ENCODE results near the gene LINC01488. TPM values are rescaled to one million over a fixed set of nuclear protein-coding genes. Genes with fewer than 3 reads are reported as not detected.

The LINC01488 gene
- total RNA-seq, 1 experiment from 2014 or later: not detected

GRCh38 chr11:69472541-69473275 lies 8.8 kb upstream of the LINC01488 start:
- peaks cover 13% of the 10 kb centered on the region for H3K9me3 Mint-ChIP-seq (ENCODE audit: unreplicated experiment)
- no peaks in the 10 kb centered on the region for H3K27me3 Mint-ChIP-seq (ENCODE audit: insufficient read depth, unreplicated experiment)
- peaks cover 24% of the 10 kb centered on the region for H3K4me1 Mint-ChIP-seq (ENCODE audit: low read depth, unreplicated experiment)
- H3K36me3 Mint-ChIP-seq (ENCODE audit: insufficient read depth, unreplicated experiment): no peaks in the 10 kb centered on the region
- Histone ChIP-seq H3K27me3 (replicated peaks; ENCODE audit: control insufficient read depth, insufficient read depth, low read length) (no peaks in the 10 kb centered on the region), H3K9me3 (peaks cover 12% of the 10 kb centered on the region; the same call in 1 of the 2 replicates), H3K4me1 (peaks cover 35% of the 10 kb centered on the region), H3K36me3 (ENCODE audit: control insufficient read depth, insufficient read depth, low read length) (no peaks in the 10 kb centered on the region; the same call in none of the 2 replicates), H3K4me3 (ENCODE audit: low read depth, low read length) (no peak overlapping the region)
- no peak for DNase-seq
- no peak for TF ChIP-seq CTCF (IDR thresholded peaks at IDR 0.05; ENCODE audit: insufficient read depth in 1 of 2, low read depth in 1 of 2, low read length in 1 of 2, severe bottlenecking in 1 of 2, unreplicated experiment in 1 of 2)
- CTCF ChIA-PET: no interaction called here
- no peak overlapping the region for H3K27ac Mint-ChIP-seq (ENCODE audit: unreplicated experiment)
- POLR2A ChIA-PET: interaction anchor here (0.6 kb wide), 1 partner anchor 25 kb away, joined by 5 read pairs; no protein-coding TSS in a partner anchor
- BruUV-seq (replicated peaks): no TSS peak
- intact Hi-C loops (cut with micrococcal nuclease; ENCODE audit: unreplicated experiment): no loop called here
- H3K4me3 Mint-ChIP-seq (ENCODE audit: unreplicated experiment): no peak overlapping the region

- H3K4me3 Mint-ChIP-seq (ENCODE audit: unreplicated experiment): no peak overlapping the region
- Histone ChIP-seq H3K4me3 (ENCODE audit: low read depth, low read length) (no peak overlapping the region), H3K4me1 (peaks cover 31% of the 10 kb centered on the region), H3K27me3 (replicated peaks; ENCODE audit: control insufficient read depth, insufficient read depth, low read length) (no peaks in the 10 kb centered on the region), H3K9me3 (peaks cover 12% of the 10 kb centered on the region; the same call in 1 of the 2 replicates), H3K36me3 (ENCODE audit: control insufficient read depth, insufficient read depth, low read length) (no peaks in the 10 kb centered on the region; the same call in none of the 2 replicates)
- no peaks in the 10 kb centered on the region for H3K27me3 Mint-ChIP-seq (ENCODE audit: insufficient read depth, unreplicated experiment)
- H3K4me1 Mint-ChIP-seq (ENCODE audit: low read depth, unreplicated experiment): peaks cover 18% of the 10 kb centered on the region
- CTCF ChIA-PET: no interaction called here
- no TSS peak for BruUV-seq (replicated peaks)
- H3K27ac Mint-ChIP-seq (ENCODE audit: unreplicated experiment): no peak overlapping the region
- no peak for DNase-seq
- intact Hi-C loops (cut with micrococcal nuclease; ENCODE audit: unreplicated experiment): no loop called here
- no peaks in the 10 kb centered on the region for H3K36me3 Mint-ChIP-seq (ENCODE audit: insufficient read depth, unreplicated experiment)
- POLR2A ChIA-PET: interaction anchor here (0.6 kb wide), 1 partner anchor 24 kb away, joined by 5 read pairs; no protein-coding TSS in a partner anchor
- no peak for TF ChIP-seq CTCF (IDR thresholded peaks at IDR 0.05; ENCODE audit: insufficient read depth in 1 of 2, low read depth in 1 of 2, low read length in 1 of 2, severe bottlenecking in 1 of 2, unreplicated experiment in 1 of 2)
- peaks cover 13% of the 10 kb centered on the region for H3K9me3 Mint-ChIP-seq (ENCODE audit: unreplicated experiment)
Measured at GRCh38 chr11:69473276-69473845, 8.1 kb upstream of the LINC01488 start.

- Mint-ChIP-seq H3K36me3 (ENCODE audit: insufficient read depth, unreplicated experiment) (peaks cover 4% of the 10 kb centered on the region), H3K9me3 (ENCODE audit: unreplicated experiment) (peaks cover 13% of the 10 kb centered on the region), H3K4me3 (ENCODE audit: unreplicated experiment) (no peak overlapping the region), H3K27me3 (ENCODE audit: insufficient read depth, unreplicated experiment) (no peaks in the 10 kb centered on the region), H3K27ac (ENCODE audit: unreplicated experiment) (no peak overlapping the region), H3K4me1 (ENCODE audit: low read depth, unreplicated experiment) (peaks cover 16% of the 10 kb centered on the region)
- TF ChIP-seq CTCF (IDR thresholded peaks at IDR 0.05; ENCODE audit: insufficient read depth in 1 of 2, low read depth in 1 of 2, low read length in 1 of 2, severe bottlenecking in 1 of 2, unreplicated experiment in 1 of 2): no peak
- DNase-seq: no peak
- ChIA-PET CTCF (no interaction called here), POLR2A (no interaction called here)
- Histone ChIP-seq H3K4me3 (ENCODE audit: low read depth, low read length) (no peak overlapping the region), H3K4me1 (peaks cover 32% of the 10 kb centered on the region), H3K9me3 (peaks cover 12% of the 10 kb centered on the region; the same call in 1 of the 2 replicates), H3K27me3 (replicated peaks; ENCODE audit: control insufficient read depth, insufficient read depth, low read length) (no peaks in the 10 kb centered on the region), H3K36me3 (ENCODE audit: control insufficient read depth, insufficient read depth, low read length) (no peaks in the 10 kb centered on the region; the same call in none of the 2 replicates)
- intact Hi-C loops (cut with micrococcal nuclease; ENCODE audit: unreplicated experiment): no loop called here
- BruUV-seq (replicated peaks): no TSS peak
Measured at GRCh38 chr11:69474736-69475135, 6.7 kb upstream of the LINC01488 start.
